NT2/D1 (cell line): ENCODE measurements around the gene BLCAP.
A peak's percentile ranks its signal among the peaks of the same experiment; 100 is the strongest.

Source experiments
- DNase-seq: peaks from one replicate; pipeline ENCODE4 v3.0.0-alpha.2; 2011; ENCODE audit warnings: low read depth, low spot score
- H3K27me3 ChIP-seq: 2 replicates; pipeline ENCODE4 v1.6.0; 2011; ENCODE audit warnings: mild to moderate bottlenecking; ENCODE audit not compliant: insufficient read length, insufficient read depth
- H3K36me3 ChIP-seq: 2 replicates; pipeline ENCODE4 v1.6.1; 2011; ENCODE audit warnings: mild to moderate bottlenecking, low read length, mixed read lengths; ENCODE audit not compliant: insufficient read depth, insufficient read length
- H3K4me1 ChIP-seq: 2 replicates; pipeline ENCODE4 v1.5.1; 2011; ENCODE audit not compliant: insufficient read depth, insufficient read length
- H3K4me3 ChIP-seq: 2 replicates; pipeline ENCODE4 v1.5.1; 2011; ENCODE audit warnings: low read depth; ENCODE audit not compliant: insufficient read length
- H3K9ac ChIP-seq: 2 replicates; pipeline ENCODE4 v1.6.0; 2011; ENCODE audit warnings: low read depth; ENCODE audit not compliant: insufficient read length
- H3K9me3 ChIP-seq: 2 replicates; pipeline ENCODE4 v1.5.1; 2011; ENCODE audit warnings: mild to moderate bottlenecking, low read length; ENCODE audit not compliant: insufficient read depth
- SUZ12 ChIP-seq: IDR thresholded peaks from 2 replicates; pipeline ENCODE4 v1.6.1; 2011; ENCODE audit not compliant: insufficient read length, insufficient read depth; ENCODE audit errors: extremely low read depth
- YY1 ChIP-seq: IDR thresholded peaks from 2 replicates; pipeline ENCODE4 v1.6.1; 2011; ENCODE audit not compliant: insufficient read length, insufficient read depth
- ZNF274 ChIP-seq: IDR thresholded peaks from 2 replicates; pipeline ENCODE4 v1.6.1; 2011; ENCODE audit warnings: mild to moderate bottlenecking, low read depth, low read length

The BLCAP gene

GRCh38 chr20:37505263-37506151 lies 22.2 kb downstream of the BLCAP start:
- H3K9me3 ChIP-seq: no peaks in the 10 kb centered on the region
- H3K9ac ChIP-seq: no peak overlapping the region
- H3K4me3 ChIP-seq: no peak overlapping the region
- TF ChIP-seq ZNF274 (no peak), SUZ12 (no peak), YY1 (no peak)
- H3K27me3 ChIP-seq: no peaks in the 10 kb centered on the region
- peaks cover 14% of the 10 kb centered on the region for H3K4me1 ChIP-seq
- peaks cover 14% of the 10 kb centered on the region for H3K36me3 ChIP-seq
- peak; percentile 48 for DNase-seq

DNA sequence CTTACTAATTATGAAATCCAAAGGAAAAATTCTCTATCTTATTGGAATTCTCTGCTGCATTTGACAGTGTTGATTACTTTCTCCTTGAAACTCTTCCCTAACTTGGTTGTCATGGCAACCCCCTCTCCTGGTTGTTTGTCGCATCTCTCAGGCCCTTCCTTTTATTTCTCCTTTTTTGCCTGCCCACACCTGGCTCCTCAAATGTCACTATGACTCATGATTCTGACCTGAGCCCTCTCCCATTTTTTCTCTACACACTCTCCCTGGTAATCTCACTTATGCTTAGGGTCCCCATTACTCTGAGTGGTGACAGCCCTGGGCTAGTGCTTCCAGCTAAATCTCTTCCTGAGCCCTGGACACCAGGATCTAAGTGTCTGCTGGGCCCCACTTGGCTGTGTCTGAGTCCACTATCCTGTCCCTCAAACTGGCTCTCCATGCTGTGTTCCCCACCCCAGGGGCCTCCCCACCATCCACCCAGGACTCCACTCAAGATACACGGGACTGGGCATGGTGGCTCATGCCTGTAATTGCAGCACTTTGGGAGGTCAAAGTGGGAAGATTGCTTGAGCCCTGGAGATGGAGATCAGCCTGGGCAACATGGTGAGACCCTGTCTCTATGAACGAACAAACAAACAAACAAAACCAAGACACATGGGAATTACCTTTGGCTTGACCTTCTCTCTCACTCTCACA lies 23.1 kb downstream of the BLCAP start:
- no peak for DNase-seq
- H3K9me3 ChIP-seq: no peaks in the 10 kb centered on the region
- H3K36me3 ChIP-seq: peaks cover 8% of the 10 kb centered on the region
- H3K4me1 ChIP-seq: peaks cover 14% of the 10 kb centered on the region
- no peak overlapping the region for H3K9ac ChIP-seq
- TF ChIP-seq YY1: no peak
- no peak for TF ChIP-seq SUZ12
- no peak for TF ChIP-seq ZNF274
- H3K27me3 ChIP-seq: no peaks in the 10 kb centered on the region
- no peak overlapping the region for H3K4me3 ChIP-seq

GRCh38 chr20:37503256-37503927 lies 24.3 kb downstream of the BLCAP start:
- no peaks in the 10 kb centered on the region for H3K9me3 ChIP-seq
- H3K4me1 ChIP-seq: peaks cover 14% of the 10 kb centered on the region
- H3K36me3 ChIP-seq: no peaks in the 10 kb centered on the region
- TF ChIP-seq ZNF274: no peak
- TF ChIP-seq SUZ12: no peak
- no peak for TF ChIP-seq YY1
- DNase-seq: no peak
- no peaks in the 10 kb centered on the region for H3K27me3 ChIP-seq
- no peak overlapping the region for H3K4me3 ChIP-seq
- no peak overlapping the region for H3K9ac ChIP-seq

DNA sequence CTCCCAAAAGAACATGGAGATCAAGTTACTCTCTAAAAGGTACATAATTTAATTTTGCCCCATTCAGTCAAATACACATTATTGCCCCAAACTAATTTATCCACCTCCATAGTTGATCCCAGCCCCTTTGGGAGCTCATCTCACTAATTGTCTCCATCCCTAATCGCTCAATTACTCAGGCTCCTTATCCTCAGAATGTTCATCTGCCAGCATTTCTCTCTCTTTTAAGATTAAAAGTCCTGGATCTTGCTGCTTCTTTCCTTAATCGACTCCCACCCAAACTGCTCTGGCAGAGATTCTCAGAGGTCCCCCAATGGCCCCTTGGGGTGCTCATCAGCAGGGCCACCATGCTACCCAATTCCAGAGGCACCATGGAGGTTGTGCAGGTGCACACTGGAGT lies 25.0 kb downstream of the BLCAP start:
- H3K27me3 ChIP-seq: no peaks in the 10 kb centered on the region
- H3K9me3 ChIP-seq: no peaks in the 10 kb centered on the region
- H3K4me3 ChIP-seq: no peak overlapping the region
- no peak for TF ChIP-seq SUZ12
- no peak for TF ChIP-seq YY1
- no peak for TF ChIP-seq ZNF274
- no peak overlapping the region for H3K9ac ChIP-seq
- no peak for DNase-seq
- peaks cover 14% of the 10 kb centered on the region for H3K4me1 ChIP-seq
- H3K36me3 ChIP-seq: no peaks in the 10 kb centered on the region

- Histone ChIP-seq H3K9me3 (no peaks in the 10 kb centered on the region), H3K36me3 (no peaks in the 10 kb centered on the region), H3K4me1 (peaks cover 14% of the 10 kb centered on the region), H3K9ac (no peak overlapping the region), H3K4me3 (no peak overlapping the region), H3K27me3 (no peaks in the 10 kb centered on the region)
- no peak for DNase-seq
- TF ChIP-seq SUZ12: no peak
- no peak for TF ChIP-seq ZNF274
- no peak for TF ChIP-seq YY1
Observed at GRCh38 chr20:37501940-37502339, 25.7 kb downstream of the BLCAP start.

DNA sequence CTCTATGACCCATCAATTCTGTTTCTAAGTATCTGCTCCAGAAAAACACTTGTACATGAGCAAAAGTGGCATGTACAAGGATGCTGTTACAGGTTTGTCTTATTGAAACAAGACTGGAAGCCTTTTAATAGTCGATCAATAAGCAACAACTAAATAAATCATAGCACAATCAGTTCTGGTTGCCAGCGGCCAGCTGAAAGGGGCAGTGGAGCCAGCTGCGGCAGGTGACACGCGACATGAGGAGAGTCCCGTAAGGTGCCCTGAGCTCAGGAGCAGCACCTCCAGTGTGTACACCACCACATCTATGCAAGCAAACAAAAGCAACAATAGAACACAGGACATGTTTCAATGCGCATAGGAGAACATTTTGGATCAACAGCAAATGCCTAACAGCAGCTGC lies 27.4 kb downstream of the BLCAP start:
- no peaks in the 10 kb centered on the region for H3K27me3 ChIP-seq
- no peak overlapping the region for H3K9ac ChIP-seq
- no peak overlapping the region for H3K4me3 ChIP-seq
- TF ChIP-seq YY1: no peak
- no peak for TF ChIP-seq ZNF274
- no peak for TF ChIP-seq SUZ12
- peaks cover 8% of the 10 kb centered on the region for H3K4me1 ChIP-seq
- no peaks in the 10 kb centered on the region for H3K9me3 ChIP-seq
- no peak for DNase-seq
- H3K36me3 ChIP-seq: no peaks in the 10 kb centered on the region

DNA sequence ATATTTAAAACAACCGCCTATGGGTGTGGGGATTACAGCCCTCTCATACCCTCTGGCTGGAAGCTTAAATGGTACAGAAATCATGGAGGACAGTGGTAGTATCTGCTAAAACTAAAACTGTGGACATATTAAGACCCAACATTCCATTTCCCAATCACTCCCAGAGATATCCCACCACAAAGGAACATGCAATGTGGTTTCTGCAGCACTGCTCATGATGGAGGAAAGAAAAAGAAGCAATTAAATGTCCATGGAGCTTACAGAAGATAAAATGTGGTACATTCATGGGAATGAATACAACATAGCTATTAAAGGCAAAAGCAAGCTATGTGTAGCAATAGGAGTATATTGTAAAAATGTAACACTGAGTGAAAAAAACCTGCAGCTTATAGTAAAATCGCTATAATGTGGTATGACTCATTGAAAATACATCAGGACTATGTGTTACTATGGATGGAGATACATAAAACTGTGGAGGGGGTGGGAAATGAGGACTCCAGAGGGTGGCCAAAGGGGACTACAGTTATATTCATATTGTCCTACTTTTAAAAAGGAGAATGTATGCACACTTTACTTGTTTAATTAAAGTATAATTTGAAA lies 29.5 kb downstream of the BLCAP start:
- TF ChIP-seq SUZ12 (no peak), ZNF274 (no peak), YY1 (no peak)
- no peak for DNase-seq
- H3K27me3 ChIP-seq: no peaks in the 10 kb centered on the region
- no peaks in the 10 kb centered on the region for H3K36me3 ChIP-seq
- no peaks in the 10 kb centered on the region for H3K4me1 ChIP-seq
- no peak overlapping the region for H3K4me3 ChIP-seq
- no peaks in the 10 kb centered on the region for H3K9me3 ChIP-seq
- H3K9ac ChIP-seq: no peak overlapping the region
